ENCODE measurements around the gene GOLGA5. TPM values are rescaled to one million over a fixed set of nuclear protein-coding genes. Genes with fewer than 3 reads are reported as not detected.

Gene GOLGA5
- polyA plus RNA-seq, 1 experiment: 67.3 TPM

- no peak for DNase-seq (ENCODE audit: low read depth, low spot score)
- ChIA-PET POLR2A (no interaction called here), CTCF (no interaction called here)
- H3K27ac ChIP-seq (ENCODE audit: low read depth, low read length): no peak overlapping the region
- peaks cover 5% of the 10 kb centered on the region; the same call in 1 of the 2 replicates for H3K9me3 ChIP-seq (ENCODE audit: control insufficient read depth, insufficient read depth, low read length)
- H3K27me3 ChIP-seq (ENCODE audit: control insufficient read depth, insufficient read depth, low read length): no peaks in the 10 kb centered on the region
- TF ChIP-seq CTCF (IDR thresholded peaks at IDR 0.05; ENCODE audit: low read depth, low read length): no peak
- no peak overlapping the region for H3K4me3 ChIP-seq (ENCODE audit: low read depth, low read length)
These were observed 68.0 kb downstream of the GOLGA5 start for GRCh38 chr14:92861856-92862745.

GRCh38 chr14:92863286-92864080, 69.4 kb downstream of the GOLGA5 start:
- CTCF ChIA-PET: interaction anchor here (0.7 kb wide), 1 partner anchor 160 kb away, joined by 3 read pairs; no protein-coding TSS in a partner anchor
- DNase-seq (ENCODE audit: low read depth, low spot score): no peak
- H3K4me3 ChIP-seq (ENCODE audit: low read depth, low read length): no peak overlapping the region
- POLR2A ChIA-PET: no interaction called here
- no peak overlapping the region for H3K27ac ChIP-seq (ENCODE audit: low read depth, low read length)
- peaks cover 5% of the 10 kb centered on the region for H3K9me3 ChIP-seq (ENCODE audit: control insufficient read depth, insufficient read depth, low read length)
- no peaks in the 10 kb centered on the region for H3K27me3 ChIP-seq (ENCODE audit: control insufficient read depth, insufficient read depth, low read length)
- TF ChIP-seq CTCF (IDR thresholded peaks at IDR 0.05; ENCODE audit: low read depth, low read length): no peak

DNA sequence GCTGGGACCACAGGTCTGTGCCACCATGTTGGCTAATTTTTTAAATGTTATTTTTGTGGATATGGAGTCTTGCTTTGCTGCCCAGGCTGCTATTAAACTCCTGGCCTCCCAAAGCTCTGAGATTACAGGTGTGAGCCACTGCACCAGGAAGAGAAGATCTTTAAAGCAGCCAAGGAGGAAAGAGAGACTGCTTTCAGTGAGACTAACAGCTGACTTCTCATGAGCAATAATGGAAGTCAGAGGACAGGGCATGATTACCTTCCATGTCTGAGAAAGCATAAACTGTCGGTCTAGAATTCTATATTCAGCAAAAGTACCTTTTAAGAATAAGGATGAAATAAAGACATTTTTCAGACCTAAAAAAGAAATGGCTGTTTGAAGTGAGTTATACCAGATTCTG, 71.6 kb downstream of the GOLGA5 start:
- no peak overlapping the region for H3K4me3 ChIP-seq (ENCODE audit: low read depth, low read length)
- TF ChIP-seq CTCF (IDR thresholded peaks at IDR 0.05; ENCODE audit: low read depth, low read length): no peak
- POLR2A ChIA-PET: no interaction called here
- DNase-seq (ENCODE audit: low read depth, low spot score): no peak
- peaks cover 5% of the 10 kb centered on the region for H3K9me3 ChIP-seq (ENCODE audit: control insufficient read depth, insufficient read depth, low read length)
- CTCF ChIA-PET: no interaction called here
- no peak overlapping the region for H3K27ac ChIP-seq (ENCODE audit: low read depth, low read length)
- H3K27me3 ChIP-seq (ENCODE audit: control insufficient read depth, insufficient read depth, low read length): no peaks in the 10 kb centered on the region

DNA sequence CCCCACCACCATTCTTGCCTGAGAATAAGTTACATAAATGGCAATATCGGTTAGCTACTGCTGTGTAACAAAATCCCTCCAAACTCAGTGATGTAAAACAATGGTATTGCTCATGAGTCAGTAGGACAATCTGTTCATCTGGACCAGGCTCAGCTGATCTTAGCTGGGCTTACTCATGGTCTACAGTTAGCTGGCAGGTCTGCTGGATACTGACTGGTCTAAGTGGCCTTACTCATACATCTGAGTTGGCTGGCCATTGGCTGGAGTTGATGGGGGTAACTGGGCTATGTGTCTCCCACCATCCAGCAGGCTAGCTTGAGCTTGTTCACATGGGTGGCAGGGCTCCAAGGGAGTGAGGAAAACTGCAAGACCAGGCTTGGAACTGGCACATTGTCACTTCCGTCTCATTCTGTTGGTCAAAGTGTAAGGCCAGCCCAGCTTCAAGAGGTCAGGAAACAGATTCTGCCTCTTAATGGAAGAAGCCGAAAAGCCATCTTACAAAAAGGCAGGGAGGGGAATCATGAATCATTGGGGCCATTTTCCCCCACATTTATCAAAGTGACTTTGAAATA, 72.2 kb downstream of the GOLGA5 start:
- no peak overlapping the region for H3K4me3 ChIP-seq (ENCODE audit: low read depth, low read length)
- ChIA-PET POLR2A (no interaction called here), CTCF (no interaction called here)
- no peak overlapping the region for H3K27ac ChIP-seq (ENCODE audit: low read depth, low read length)
- DNase-seq (ENCODE audit: low read depth, low spot score): no peak
- no peak for TF ChIP-seq CTCF (IDR thresholded peaks at IDR 0.05; ENCODE audit: low read depth, low read length)
- peaks cover 5% of the 10 kb centered on the region for H3K9me3 ChIP-seq (ENCODE audit: control insufficient read depth, insufficient read depth, low read length)
- H3K27me3 ChIP-seq (ENCODE audit: control insufficient read depth, insufficient read depth, low read length): no peaks in the 10 kb centered on the region
